SK-N-SH treated with all-trans-retinoic acid at 6 μM for 48 hours (cell line): ENCODE results near the gene FIBP.
"Not testable (repeated sequence)": the region's sequence is repeated elsewhere in the genome, so short reads cannot be mapped to it uniquely, and the experiment has no call there.

Experiments used
- ATAC-seq: fragments of 200-7000 bp; cut with Tn5 transposase; 3 replicates; pipeline ENCODE4 v1.9.1; 2020; ENCODE audit warnings: mild to moderate bottlenecking, moderate library complexity
- ARNTL ChIP-seq: fragments of 450-650 bp; formaldehyde crosslinking; IDR thresholded peaks from 2 replicates; pipeline ENCODE4 v1.5.0; 2020; ENCODE audit warnings: low read depth, mild to moderate bottlenecking, moderate library complexity, borderline replicate concordance
- BACH2 ChIP-seq: fragments of 250-450 bp; sonication (Bioruptor Pico); IDR thresholded peaks from 2 replicates; pipeline ENCODE4 v1.9.0; 2021; ENCODE audit warnings: mild to moderate bottlenecking, borderline replicate concordance
- CSDC2 ChIP-seq: fragments of 250-450 bp; sonication (Bioruptor Pico); IDR thresholded peaks from 2 replicates; pipeline ENCODE4 v1.5.0; 2020; ENCODE audit warnings: mild to moderate bottlenecking, moderate library complexity
- GLIS3 ChIP-seq: fragments of 250-450 bp; sonication (Bioruptor Pico); IDR thresholded peaks from 2 replicates; pipeline ENCODE4 v1.5.0; 2020; ENCODE audit warnings: mild to moderate bottlenecking, moderate library complexity
- ISL1 ChIP-seq: fragments of 250-450 bp; sonication (Bioruptor Pico); IDR thresholded peaks from 2 replicates; pipeline ENCODE4 v2.1.2; 2022; ENCODE audit warnings: mild to moderate bottlenecking, moderate library complexity
- OSR1 ChIP-seq: fragments of 250-450 bp; sonication (Bioruptor Pico); IDR thresholded peaks from 2 replicates; pipeline ENCODE4 v1.8.0; 2022; ENCODE audit warnings: moderate library complexity, mild to moderate bottlenecking, inconsistent platforms
- PPARA ChIP-seq: fragments of 250-450 bp; sonication (Bioruptor Pico); IDR thresholded peaks from 2 replicates; pipeline ENCODE4 v1.5.0; 2020; ENCODE audit warnings: mild to moderate bottlenecking, borderline replicate concordance
- RARB ChIP-seq: fragments of 250-450 bp; sonication (Bioruptor Pico); IDR thresholded peaks from 2 replicates; pipeline ENCODE4 v1.8.0; 2021; ENCODE audit warnings: mild to moderate bottlenecking, moderate library complexity
- SNAI2 ChIP-seq: fragments of 250-450 bp; sonication (Bioruptor Pico); IDR thresholded peaks from 2 replicates; pipeline ENCODE4 v1.5.0; 2020; ENCODE audit warnings: mild to moderate bottlenecking, moderate library complexity
- TCF4 ChIP-seq: fragments of 250-450 bp; sonication (Bioruptor Pico); IDR thresholded peaks from 2 replicates; pipeline ENCODE4 v1.8.0; 2021; ENCODE audit warnings: mild to moderate bottlenecking, moderate library complexity, borderline replicate concordance
- TOX ChIP-seq: fragments of 250-450 bp; sonication (Bioruptor Pico); IDR thresholded peaks from 2 replicates; pipeline ENCODE4 v1.8.0; 2021; ENCODE audit warnings: mild to moderate bottlenecking, moderate library complexity, borderline replicate concordance
- ZC3H10 ChIP-seq: fragments of 250-450 bp; sonication (Bioruptor Pico); IDR thresholded peaks from 2 replicates; pipeline ENCODE4 v1.5.1; 2021; ENCODE audit warnings: mild to moderate bottlenecking, moderate library complexity
- ZFP3 ChIP-seq: fragments of 250-450 bp; sonication (Bioruptor Pico); IDR thresholded peaks from 2 replicates; pipeline ENCODE4 v1.5.0; 2020; ENCODE audit warnings: mild to moderate bottlenecking, moderate library complexity
- ZFP30 ChIP-seq: fragments of 450-650 bp; formaldehyde crosslinking; IDR thresholded peaks from 2 replicates; pipeline ENCODE4 v1.5.0; 2022; ENCODE audit warnings: mild to moderate bottlenecking, moderate library complexity
- ZNF565 ChIP-seq: fragments of 450-650 bp; formaldehyde crosslinking; conservative IDR thresholded peaks from 2 replicates; pipeline ENCODE4 v1.5.0; 2020; ENCODE audit warnings: low read depth, mild to moderate bottlenecking, moderate library complexity
- ZNF70 ChIP-seq: fragments of 450-650 bp; formaldehyde crosslinking; IDR thresholded peaks from 2 replicates; pipeline ENCODE4 v1.5.0; 2020; ENCODE audit warnings: mild to moderate bottlenecking, moderate library complexity
- TF ChIP-seq, protein P1 (sequence below): fragments of 250-450 bp; sonication (Bioruptor Pico); IDR thresholded peaks from 2 replicates; pipeline ENCODE4 v1.8.0; 2021; ENCODE audit warnings: low read depth, mild to moderate bottlenecking, moderate library complexity, borderline replicate concordance
- TF ChIP-seq, protein P2 (sequence below): fragments of 250-450 bp; sonication (Bioruptor Pico); IDR thresholded peaks from 2 replicates; pipeline ENCODE4 v1.5.0; 2020; ENCODE audit warnings: mild to moderate bottlenecking, moderate library complexity
- TF ChIP-seq, protein P3 (sequence below): fragments of 250-450 bp; sonication (Bioruptor Pico); IDR thresholded peaks from 2 replicates; pipeline ENCODE4 v1.5.1; 2021; ENCODE audit warnings: mild to moderate bottlenecking, moderate library complexity
- TF ChIP-seq, protein P4 (sequence below): fragments of 250-450 bp; sonication (Bioruptor Pico); IDR thresholded peaks from 2 replicates; pipeline ENCODE4 v1.8.0; 2020; ENCODE audit warnings: mild to moderate bottlenecking, moderate library complexity, borderline replicate concordance

Gene FIBP

DNA sequence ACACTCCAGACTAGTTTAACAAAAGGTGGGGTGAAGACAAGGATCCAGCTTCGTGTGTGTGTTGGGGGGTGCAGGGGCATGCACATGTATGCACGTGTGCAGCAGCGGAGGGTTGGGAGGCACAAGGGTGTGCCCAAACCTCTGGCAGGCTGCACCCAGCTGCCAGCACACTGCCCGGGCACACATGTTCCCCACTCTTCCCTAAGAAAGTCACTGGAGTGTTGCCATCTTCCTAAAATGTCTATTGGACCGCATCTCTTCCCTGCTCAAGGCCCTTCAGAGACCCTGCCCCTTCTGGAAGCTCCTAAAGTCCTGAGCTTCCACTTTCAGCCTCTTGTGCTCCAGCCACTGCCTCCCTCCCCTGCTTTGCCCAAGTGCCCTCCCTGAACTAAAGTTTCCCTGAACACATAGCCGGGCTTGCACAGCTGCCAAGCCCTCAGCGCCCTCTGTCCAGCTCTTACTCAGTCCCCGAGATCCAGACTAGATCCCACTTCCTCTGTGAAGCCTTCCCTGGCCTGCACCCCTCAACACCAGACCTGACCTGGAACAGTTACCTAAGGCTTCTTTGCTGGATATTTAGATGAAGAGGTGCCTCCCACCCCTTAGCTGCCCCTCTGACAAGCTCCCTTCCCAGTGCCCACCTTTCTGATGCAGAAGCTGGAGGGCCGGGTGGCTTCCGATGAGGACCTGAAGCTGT lies 36.3 kb downstream of the FIBP start (continued):
- no peak for TF ChIP-seq ZNF70 (CRISPR knock-in tag)

DNA sequence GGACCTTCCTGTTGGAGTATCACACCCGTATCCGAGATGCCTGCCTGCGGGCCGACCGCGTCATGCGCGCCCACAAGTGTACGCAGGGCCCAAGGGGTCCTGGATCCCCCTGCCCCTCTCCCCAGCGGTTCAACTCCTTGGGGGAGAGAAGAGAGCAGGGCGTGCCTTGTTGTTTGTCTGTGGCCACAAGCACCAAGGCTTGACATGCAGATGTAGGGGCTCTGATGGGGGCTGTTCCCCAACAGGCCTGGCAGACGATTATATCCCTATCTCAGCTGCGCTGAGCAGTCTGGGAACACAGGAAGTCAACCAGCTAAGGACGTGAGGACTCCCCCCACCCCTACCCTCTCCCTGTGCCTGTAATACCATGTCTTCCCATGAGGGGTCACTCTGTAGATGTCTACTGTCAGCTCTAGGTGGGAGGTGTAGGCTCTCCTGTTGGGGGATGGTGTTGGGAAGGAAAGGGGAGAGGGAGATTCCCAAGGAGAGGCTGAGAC lies 37.1 kb downstream of the FIBP start:
- TF ChIP-seq ARNTL (CRISPR knock-in tag): 0 out of 2 replicates have a peak, but pooled peaks have one; percentile 8
- TF ChIP-seq ZFP30 (CRISPR knock-in tag): 0 out of 2 replicates have a peak, but pooled peaks have one; percentile 6
- no peak for TF ChIP-seq PPARA (CRISPR knock-in tag)
- peak; percentile 35 for TF ChIP-seq ZC3H10 (CRISPR knock-in tag)
- TF ChIP-seq ZNF70 (CRISPR knock-in tag): no peak
- TF ChIP-seq, protein P1, sequence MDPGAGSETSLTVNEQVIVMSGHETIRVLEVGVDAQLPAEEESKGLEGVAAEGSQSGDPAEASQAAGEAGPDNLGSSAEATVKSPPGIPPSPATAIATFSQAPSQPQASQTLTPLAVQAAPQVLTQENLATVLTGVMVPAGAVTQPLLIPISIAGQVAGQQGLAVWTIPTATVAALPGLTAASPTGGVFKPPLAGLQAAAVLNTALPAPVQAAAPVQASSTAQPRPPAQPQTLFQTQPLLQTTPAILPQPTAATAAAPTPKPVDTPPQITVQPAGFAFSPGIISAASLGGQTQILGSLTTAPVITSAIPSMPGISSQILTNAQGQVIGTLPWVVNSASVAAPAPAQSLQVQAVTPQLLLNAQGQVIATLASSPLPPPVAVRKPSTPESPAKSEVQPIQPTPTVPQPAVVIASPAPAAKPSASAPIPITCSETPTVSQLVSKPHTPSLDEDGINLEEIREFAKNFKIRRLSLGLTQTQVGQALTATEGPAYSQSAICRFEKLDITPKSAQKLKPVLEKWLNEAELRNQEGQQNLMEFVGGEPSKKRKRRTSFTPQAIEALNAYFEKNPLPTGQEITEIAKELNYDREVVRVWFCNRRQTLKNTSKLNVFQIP (CRISPR knock-in tag): no peak
- ATAC-seq: peak; percentile 37

DNA sequence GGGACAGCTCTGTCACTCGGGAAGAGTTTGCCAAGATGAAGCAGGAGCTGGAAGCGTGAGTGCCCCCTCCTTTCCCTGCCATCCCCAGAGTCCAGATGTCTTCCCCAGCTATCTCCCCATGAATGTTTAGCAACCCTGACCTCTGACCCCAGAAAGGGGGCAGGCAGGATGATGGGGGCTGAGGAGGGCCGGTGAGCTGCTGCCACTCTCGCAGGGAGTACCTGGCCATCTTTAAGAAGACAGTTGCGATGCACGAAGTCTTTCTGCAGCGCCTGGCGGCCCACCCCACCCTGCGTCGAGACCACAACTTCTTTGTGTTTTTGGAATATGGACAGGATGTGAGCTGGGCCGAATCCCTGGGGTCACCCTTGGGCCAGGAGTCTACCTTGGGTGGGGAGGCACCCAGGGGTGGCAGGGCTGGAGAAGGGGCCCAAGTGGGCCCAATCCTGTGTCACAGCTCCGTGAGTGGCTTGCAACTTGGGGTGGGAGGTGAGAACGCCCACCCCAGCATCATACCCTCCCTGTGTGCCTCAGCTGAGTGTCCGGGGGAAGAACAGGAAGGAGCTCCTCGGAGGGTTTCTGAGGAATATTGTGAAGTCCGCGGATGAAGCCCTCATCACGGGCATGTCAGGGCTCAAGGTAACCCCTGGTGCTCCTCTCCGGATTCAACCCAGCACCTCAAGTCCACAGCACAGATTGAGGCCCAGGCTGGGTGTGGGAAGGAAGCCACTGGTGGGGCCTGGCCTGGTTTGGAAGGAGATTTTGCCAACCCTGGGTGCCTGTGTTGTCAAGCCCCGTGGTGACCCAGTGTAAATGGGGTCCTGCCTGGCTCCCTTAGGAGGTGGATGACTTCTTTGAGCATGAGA lies 37.8 kb downstream of the FIBP start:
- peak; percentile 24 for ATAC-seq
- no peak for TF ChIP-seq TOX
- TF ChIP-seq ARNTL (CRISPR knock-in tag): no peak
- 0 out of 2 replicates have a peak, but pooled peaks have one; percentile 8 for TF ChIP-seq ZC3H10 (CRISPR knock-in tag)
- no peak for TF ChIP-seq RARB (CRISPR knock-in tag)

DNA sequence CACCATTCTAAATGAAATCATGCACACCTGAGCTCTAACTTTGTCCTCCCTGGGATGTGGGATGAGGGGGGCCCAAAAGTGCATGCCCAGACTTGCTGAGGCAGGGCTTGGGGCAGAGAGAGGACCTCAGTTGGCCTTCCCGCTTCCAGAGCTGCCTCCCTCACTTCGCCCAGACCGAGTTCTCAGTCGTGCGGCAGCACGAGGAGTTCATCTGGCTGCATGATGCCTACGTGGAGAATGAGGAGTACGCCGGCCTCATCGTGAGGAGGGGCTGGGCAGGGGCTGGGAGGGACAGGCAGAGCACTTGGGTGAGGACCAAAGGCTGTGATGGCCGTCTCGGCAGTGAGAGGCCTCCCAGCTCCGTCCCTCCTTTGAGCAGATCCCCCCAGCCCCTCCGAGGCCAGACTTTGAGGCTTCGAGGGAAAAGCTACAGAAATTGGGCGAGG lies 38.5 kb downstream of the FIBP start:
- ATAC-seq: peak; percentile 17
- TF ChIP-seq ZNF565 (CRISPR knock-in tag): no peak
- no peak for TF ChIP-seq GLIS3
- no peak for TF ChIP-seq TOX
- no peak for TF ChIP-seq TCF4 (CRISPR knock-in tag)

DNA sequence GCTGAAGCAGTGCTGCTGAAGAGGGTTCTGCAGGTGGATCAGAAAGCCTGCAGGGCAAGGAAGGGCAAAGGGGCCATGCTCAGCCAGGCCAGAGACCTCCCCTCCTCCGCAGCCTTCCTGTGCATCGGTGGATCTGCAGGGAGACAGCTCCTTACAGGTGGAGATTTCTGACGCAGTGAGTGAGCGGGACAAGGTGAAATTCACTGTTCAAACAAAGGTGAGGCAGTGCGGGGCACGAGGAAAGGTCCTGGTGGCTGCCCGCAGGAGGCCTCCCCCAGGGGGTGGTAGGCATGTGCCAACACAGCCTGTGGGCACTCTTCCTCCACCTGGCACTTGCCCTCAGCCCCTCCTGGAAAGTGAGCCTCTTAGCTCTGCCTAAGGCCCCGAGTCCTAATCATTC lies 38.9 kb downstream of the FIBP start:
- peak; percentile 7 for ATAC-seq

DNA sequence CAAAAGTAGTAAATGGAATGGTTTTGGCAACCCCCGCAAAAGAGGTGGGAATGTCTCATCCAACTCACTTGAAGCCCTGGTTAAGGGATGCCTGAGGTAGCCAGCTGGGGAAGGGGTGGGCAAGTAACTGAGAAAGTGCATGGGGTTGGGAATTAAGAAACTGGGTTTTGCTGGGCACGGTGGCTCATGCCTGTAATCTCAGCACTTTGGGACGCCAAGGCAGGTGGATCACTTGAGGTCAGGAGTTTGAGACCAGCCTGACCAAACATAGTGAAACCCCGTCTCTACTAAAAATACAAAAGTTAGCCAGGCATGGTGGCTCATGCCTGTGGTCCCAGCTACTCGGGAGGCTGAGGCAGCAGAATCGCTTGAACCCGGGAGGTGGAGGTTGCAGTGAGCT lies 39.6 kb downstream of the FIBP start:
- ATAC-seq: not testable (repeated sequence)

More for the DNA sequence above, 38.9 kb downstream of the FIBP start:
- TF ChIP-seq SNAI2 (CRISPR knock-in tag) (no peak), RARB (CRISPR knock-in tag) (no peak), CSDC2 (CRISPR knock-in tag) (no peak), ZFP30 (CRISPR knock-in tag) (no peak)

DNA sequence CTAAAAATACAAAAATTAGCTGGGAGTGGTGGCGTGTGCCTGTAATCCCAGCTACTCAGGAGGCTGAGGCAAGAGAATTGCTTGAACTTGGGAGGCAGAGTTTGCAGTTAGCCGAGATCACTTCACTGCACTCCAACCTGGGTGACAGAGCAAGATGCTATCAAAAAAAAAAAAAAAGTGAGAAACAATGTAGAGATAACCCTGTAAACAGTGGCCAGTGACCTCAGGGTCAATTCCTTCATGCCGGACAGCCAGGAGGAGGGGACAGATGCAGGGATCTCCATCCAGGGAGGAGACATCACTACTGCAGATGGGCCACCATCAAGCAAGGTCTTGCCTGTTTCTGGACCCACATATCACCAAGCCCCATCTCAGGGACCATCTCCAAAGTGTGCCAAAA lies 40.5 kb downstream of the FIBP start:
- ATAC-seq: no peak
- TF ChIP-seq, protein P2, sequence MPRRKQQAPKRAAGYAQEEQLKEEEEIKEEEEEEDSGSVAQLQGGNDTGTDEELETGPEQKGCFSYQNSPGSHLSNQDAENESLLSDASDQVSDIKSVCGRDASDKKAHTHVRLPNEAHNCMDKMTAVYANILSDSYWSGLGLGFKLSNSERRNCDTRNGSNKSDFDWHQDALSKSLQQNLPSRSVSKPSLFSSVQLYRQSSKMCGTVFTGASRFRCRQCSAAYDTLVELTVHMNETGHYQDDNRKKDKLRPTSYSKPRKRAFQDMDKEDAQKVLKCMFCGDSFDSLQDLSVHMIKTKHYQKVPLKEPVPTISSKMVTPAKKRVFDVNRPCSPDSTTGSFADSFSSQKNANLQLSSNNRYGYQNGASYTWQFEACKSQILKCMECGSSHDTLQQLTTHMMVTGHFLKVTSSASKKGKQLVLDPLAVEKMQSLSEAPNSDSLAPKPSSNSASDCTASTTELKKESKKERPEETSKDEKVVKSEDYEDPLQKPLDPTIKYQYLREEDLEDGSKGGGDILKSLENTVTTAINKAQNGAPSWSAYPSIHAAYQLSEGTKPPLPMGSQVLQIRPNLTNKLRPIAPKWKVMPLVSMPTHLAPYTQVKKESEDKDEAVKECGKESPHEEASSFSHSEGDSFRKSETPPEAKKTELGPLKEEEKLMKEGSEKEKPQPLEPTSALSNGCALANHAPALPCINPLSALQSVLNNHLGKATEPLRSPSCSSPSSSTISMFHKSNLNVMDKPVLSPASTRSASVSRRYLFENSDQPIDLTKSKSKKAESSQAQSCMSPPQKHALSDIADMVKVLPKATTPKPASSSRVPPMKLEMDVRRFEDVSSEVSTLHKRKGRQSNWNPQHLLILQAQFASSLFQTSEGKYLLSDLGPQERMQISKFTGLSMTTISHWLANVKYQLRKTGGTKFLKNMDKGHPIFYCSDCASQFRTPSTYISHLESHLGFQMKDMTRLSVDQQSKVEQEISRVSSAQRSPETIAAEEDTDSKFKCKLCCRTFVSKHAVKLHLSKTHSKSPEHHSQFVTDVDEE (CRISPR knock-in tag): no peak
- TF ChIP-seq PPARA (CRISPR knock-in tag) (no peak), TCF4 (CRISPR knock-in tag) (no peak), ZC3H10 (CRISPR knock-in tag) (no peak), ZFP30 (CRISPR knock-in tag) (no peak), ISL1 (CRISPR knock-in tag) (no peak), OSR1 (no peak), ZFP3 (CRISPR knock-in tag) (no peak), ARNTL (CRISPR knock-in tag) (no peak), BACH2 (CRISPR knock-in tag) (no peak), TOX (no peak), RARB (CRISPR knock-in tag) (no peak), ZNF70 (CRISPR knock-in tag) (no peak), GLIS3 (no peak)
- TF ChIP-seq, protein P3, sequence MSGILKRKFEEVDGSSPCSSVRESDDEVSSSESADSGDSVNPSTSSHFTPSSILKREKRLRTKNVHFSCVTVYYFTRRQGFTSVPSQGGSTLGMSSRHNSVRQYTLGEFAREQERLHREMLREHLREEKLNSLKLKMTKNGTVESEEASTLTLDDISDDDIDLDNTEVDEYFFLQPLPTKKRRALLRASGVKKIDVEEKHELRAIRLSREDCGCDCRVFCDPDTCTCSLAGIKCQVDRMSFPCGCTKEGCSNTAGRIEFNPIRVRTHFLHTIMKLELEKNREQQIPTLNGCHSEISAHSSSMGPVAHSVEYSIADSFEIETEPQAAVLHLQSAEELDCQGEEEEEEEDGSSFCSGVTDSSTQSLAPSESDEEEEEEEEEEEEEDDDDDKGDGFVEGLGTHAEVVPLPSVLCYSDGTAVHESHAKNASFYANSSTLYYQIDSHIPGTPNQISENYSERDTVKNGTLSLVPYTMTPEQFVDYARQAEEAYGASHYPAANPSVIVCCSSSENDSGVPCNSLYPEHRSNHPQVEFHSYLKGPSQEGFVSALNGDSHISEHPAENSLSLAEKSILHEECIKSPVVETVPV (CRISPR knock-in tag): no peak
- TF ChIP-seq, protein P4, sequence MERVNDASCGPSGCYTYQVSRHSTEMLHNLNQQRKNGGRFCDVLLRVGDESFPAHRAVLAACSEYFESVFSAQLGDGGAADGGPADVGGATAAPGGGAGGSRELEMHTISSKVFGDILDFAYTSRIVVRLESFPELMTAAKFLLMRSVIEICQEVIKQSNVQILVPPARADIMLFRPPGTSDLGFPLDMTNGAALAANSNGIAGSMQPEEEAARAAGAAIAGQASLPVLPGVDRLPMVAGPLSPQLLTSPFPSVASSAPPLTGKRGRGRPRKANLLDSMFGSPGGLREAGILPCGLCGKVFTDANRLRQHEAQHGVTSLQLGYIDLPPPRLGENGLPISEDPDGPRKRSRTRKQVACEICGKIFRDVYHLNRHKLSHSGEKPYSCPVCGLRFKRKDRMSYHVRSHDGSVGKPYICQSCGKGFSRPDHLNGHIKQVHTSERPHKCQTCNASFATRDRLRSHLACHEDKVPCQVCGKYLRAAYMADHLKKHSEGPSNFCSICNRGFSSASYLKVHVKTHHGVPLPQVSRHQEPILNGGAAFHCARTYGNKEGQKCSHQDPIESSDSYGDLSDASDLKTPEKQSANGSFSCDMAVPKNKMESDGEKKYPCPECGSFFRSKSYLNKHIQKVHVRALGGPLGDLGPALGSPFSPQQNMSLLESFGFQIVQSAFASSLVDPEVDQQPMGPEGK (CRISPR knock-in tag): no peak
